Sigmoid colon (tissue), 4 donors: ENCODE data around the gene CCDC157.

Source experiments
- EP300 ChIP-seq, 4 donors: sonication (generic); formaldehyde crosslinking; IDR thresholded peaks; one replicate each; pipeline ENCODE4 v1.6.1; 2017; ENCODE audit warnings: antibody characterized with exemption in 4 of 4
- POLR2A ChIP-seq, 2 donors: fragments of 450-650 bp; IDR thresholded peaks; one replicate each; pipeline ENCODE4 v1.6.1; 2016; ENCODE audit warnings: antibody characterized with exemption in 2 of 2, mild to moderate bottlenecking in 2 of 2, moderate library complexity in 2 of 2
- POLR2AphosphoS5 ChIP-seq, 4 donors: sonication (generic); formaldehyde crosslinking; IDR thresholded peaks; one replicate each; pipeline ENCODE4 v1.6.1; 2017; ENCODE audit warnings: antibody characterized with exemption in 4 of 4
- TF ChIP-seq, protein P1 (sequence below), 4 experiments: fragments of 450-650 bp in 3 of 4; fragments of 200-600 bp in 1 of 4; IDR thresholded peaks; one replicate each; pipeline ENCODE4 v1.5.1; 2016 to 2019; ENCODE audit warnings: antibody characterized with exemption in 4 of 4, mild to moderate bottlenecking in 3 of 4, moderate library complexity in 2 of 4

DNA sequence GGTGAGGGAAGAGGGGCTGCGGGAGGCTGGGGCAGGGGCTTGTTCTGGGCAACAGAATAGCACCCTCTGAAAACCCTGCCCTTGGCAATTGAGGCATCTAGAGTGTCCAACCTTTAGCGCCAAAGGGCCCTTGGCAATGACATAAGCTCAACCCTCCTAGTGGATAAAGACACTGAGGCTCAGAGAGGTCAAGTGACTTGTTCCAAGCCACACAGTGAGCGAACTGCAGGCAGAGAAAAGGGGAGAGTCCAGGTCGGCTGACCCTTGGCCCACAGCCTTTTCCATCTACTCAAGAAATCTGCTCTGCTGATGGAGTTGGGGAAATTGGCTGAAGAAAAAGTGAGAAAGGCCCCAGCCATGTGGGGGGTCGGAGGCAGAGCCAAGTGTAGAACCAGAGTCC is 42.9 kb downstream of the CCDC157 start:
- TF ChIP-seq, protein P1, sequence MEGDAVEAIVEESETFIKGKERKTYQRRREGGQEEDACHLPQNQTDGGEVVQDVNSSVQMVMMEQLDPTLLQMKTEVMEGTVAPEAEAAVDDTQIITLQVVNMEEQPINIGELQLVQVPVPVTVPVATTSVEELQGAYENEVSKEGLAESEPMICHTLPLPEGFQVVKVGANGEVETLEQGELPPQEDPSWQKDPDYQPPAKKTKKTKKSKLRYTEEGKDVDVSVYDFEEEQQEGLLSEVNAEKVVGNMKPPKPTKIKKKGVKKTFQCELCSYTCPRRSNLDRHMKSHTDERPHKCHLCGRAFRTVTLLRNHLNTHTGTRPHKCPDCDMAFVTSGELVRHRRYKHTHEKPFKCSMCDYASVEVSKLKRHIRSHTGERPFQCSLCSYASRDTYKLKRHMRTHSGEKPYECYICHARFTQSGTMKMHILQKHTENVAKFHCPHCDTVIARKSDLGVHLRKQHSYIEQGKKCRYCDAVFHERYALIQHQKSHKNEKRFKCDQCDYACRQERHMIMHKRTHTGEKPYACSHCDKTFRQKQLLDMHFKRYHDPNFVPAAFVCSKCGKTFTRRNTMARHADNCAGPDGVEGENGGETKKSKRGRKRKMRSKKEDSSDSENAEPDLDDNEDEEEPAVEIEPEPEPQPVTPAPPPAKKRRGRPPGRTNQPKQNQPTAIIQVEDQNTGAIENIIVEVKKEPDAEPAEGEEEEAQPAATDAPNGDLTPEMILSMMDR (IDR thresholded peaks at IDR 0.05): no peak
- no peak for TF ChIP-seq POLR2A (IDR thresholded peaks at IDR 0.05)
- TF ChIP-seq EP300 (IDR thresholded peaks at IDR 0.05): no peak
- TF ChIP-seq POLR2AphosphoS5 (IDR thresholded peaks at IDR 0.05): no peak
